Testis (tissue), 2 donors: ENCODE results near the gene SLC9A9.

Experiments used
- CTCF ChIP-seq, 3 experiments: fragments of 450-650 bp in 2 of 3; fragments of 200-600 bp in 1 of 3; sonication (generic) in 1 of 3; IDR thresholded peaks; one replicate each; pipeline ENCODE4 v1.5.1; 2016 to 2019; ENCODE audit warnings: antibody characterized with exemption in 3 of 3, mild to moderate bottlenecking in 2 of 3, moderate library complexity in 1 of 3
- POLR2A ChIP-seq: fragments of 450-650 bp; IDR thresholded peaks from one replicate; pipeline ENCODE4 v1.6.1; 2017; ENCODE audit warnings: antibody characterized with exemption, mild to moderate bottlenecking, moderate library complexity

DNA sequence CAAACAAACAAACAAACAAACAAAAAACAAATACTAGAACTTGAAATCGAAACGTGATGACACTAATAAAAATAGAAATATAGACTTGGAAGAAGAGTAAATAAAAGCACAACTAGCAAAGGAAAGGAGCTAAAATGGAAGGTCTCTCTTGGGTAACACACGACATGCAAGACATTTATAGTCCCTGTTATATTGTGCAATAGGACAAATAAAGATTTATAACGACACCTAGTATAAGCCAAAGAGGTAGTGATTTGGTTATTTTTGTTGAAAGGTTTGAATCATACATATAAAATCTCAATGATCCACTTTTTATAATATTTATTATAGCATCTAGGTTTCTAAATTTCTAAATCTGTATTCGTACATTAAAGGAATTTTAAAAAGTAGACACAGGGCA is 379.1 kb downstream of the SLC9A9 start:
- TF ChIP-seq CTCF (IDR thresholded peaks at IDR 0.05), result no peak
- TF ChIP-seq POLR2A, result no peak
